K562 (cell line): Measurements from ENCODE around the gene SMIM3. TPM values are rescaled to one million over a fixed set of nuclear protein-coding genes. Genes with fewer than 3 reads are reported as not detected.

Experiments
- DMBX1 ChIP-seq: fragments of 250-450 bp; sonication (Bioruptor Pico); IDR thresholded peaks from 2 replicates; pipeline ENCODE4 v1.8.0; 2022; ENCODE audit warnings: inconsistent platforms, mild to moderate bottlenecking, moderate library complexity, borderline replicate concordance
- FIP1L1 ChIP-seq: fragments of 200-400 bp; formaldehyde crosslinking; IDR thresholded peaks from 2 replicates; pipeline ENCODE4 v1.6.1; 2018; ENCODE audit warnings: mild to moderate bottlenecking, low read depth, low read length; ENCODE audit not compliant: poor library complexity, severe bottlenecking
- JUNB ChIP-seq: fragments of 450-650 bp; formaldehyde crosslinking; conservative IDR thresholded peaks from 2 replicates; pipeline ENCODE4 v1.4.0; 2020; ENCODE audit warnings: mild to moderate bottlenecking
- KLF16 ChIP-seq: IDR thresholded peaks from 2 replicates; pipeline ENCODE4 v1.6.1; 2016; ENCODE audit warnings: antibody characterized with exemption
- LEF1 ChIP-seq: fragments of 450-650 bp; IDR thresholded peaks from 2 replicates; pipeline ENCODE4 v1.6.1; 2016; ENCODE audit warnings: mild to moderate bottlenecking
- MBD2 ChIP-seq: sonication (generic); IDR thresholded peaks from 2 replicates; pipeline ENCODE4 v1.6.1; 2016; ENCODE audit warnings: low read depth, borderline replicate concordance
- POLR3G ChIP-seq: IDR thresholded peaks from 2 replicates; pipeline ENCODE4 v1.6.1; 2011; ENCODE audit not compliant: insufficient read length, insufficient replicate concordance; ENCODE audit errors: extremely low read depth
- SMARCE1 ChIP-seq: fragments of 450-650 bp; IDR thresholded peaks from 2 replicates; pipeline ENCODE4 v1.7.1; 2016; ENCODE audit warnings: mild to moderate bottlenecking
- ZNF449 ChIP-seq: fragments of 250-450 bp; sonication (Bioruptor Pico); IDR thresholded peaks from 2 replicates; pipeline ENCODE4 v1.8.0; 2022; ENCODE audit warnings: moderate library complexity, mild to moderate bottlenecking, inconsistent platforms
- ZNF57 ChIP-seq: fragments of 450-650 bp; formaldehyde crosslinking; IDR thresholded peaks from 2 replicates; pipeline ENCODE4 v1.4.0; 2020; ENCODE audit warnings: mild to moderate bottlenecking, moderate library complexity
- polyA plus RNA-seq, 8 experiments: library from polyadenylated mRNA; depleted of rRNA in 4 of 8; stranded (reverse) in 5 of 8; unstranded in 3 of 8; fragments of >200 nt; fragmentation: Nextera tagmentation in 2 of 8; fragmentation: Illumina TruSeq in 1 of 8; extraction: Ambion mirVana in 2 of 8; extraction: Trizol in 1 of 8; gene quantifications; 2 replicates each; pipeline versions ENCODE4 v1.2.1 to v1.2.3, GENCODE V29; 2011 to 2014; ENCODE audit warnings: inconsistent platforms in 1 of 8, missing spikeins in 1 of 8
- total RNA-seq, 7 experiments: library from RNA; depleted of rRNA in 6 of 7; stranded (reverse); fragments of >200 nt in 6 of 7; fragmentation: Illumina TruSeq in 2 of 7; extraction: Trizol in 2 of 7; gene quantifications; 2 replicates each; pipeline versions ENCODE4 v1.2.1 to v1.2.3, GENCODE V29; 2011 to 2021; ENCODE audit warnings: low replicate concordance in 1 of 7
- TF ChIP-seq, protein P1 (sequence below), 2 experiments: IDR thresholded peaks in 1 of 2; conservative IDR thresholded peaks in 1 of 2; 2 replicates each; pipeline ENCODE4 v1.6.1; 2016; ENCODE audit warnings: low read depth in 2 of 2, mild to moderate bottlenecking in 1 of 2, missing compliant biosample characterization in 1 of 2, missing genetic modification characterization in 1 of 2, moderate library complexity in 1 of 2
- TF ChIP-seq, protein P2 (sequence below): fragments of 250-450 bp; sonication (Bioruptor Pico); IDR thresholded peaks from 2 replicates; pipeline ENCODE4 v1.4.0; 2020; ENCODE audit warnings: mild to moderate bottlenecking, moderate library complexity, borderline replicate concordance
- TF ChIP-seq, protein P3 (sequence below): fragments of 450-650 bp; IDR thresholded peaks from 2 replicates; pipeline ENCODE4 v1.6.1; 2016

SMIM3 gene
- total and polyA plus RNA-seq, 9 of the 15 experiments (the other 6 are each of a cell fraction or from before 2014, with no cell fraction given): 4.1 to 27.7 (median 13.6) TPM

GRCh38 chr5:150758531-150759333 is 19.8 kb upstream of the SMIM3 start, which contains the start of gene DCTN4 (continued):
- no peak for TF ChIP-seq ZNF449
- no peak for TF ChIP-seq JUNB (CRISPR knock-in tag)
- TF ChIP-seq KLF16: no peak
- no peak for TF ChIP-seq POLR3G
- TF ChIP-seq, protein P1, sequence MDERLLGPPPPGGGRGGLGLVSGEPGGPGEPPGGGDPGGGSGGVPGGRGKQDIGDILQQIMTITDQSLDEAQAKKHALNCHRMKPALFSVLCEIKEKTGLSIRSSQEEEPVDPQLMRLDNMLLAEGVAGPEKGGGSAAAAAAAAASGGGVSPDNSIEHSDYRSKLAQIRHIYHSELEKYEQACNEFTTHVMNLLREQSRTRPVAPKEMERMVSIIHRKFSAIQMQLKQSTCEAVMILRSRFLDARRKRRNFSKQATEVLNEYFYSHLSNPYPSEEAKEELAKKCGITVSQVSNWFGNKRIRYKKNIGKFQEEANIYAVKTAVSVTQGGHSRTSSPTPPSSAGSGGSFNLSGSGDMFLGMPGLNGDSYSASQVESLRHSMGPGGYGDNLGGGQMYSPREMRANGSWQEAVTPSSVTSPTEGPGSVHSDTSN (CRISPR knock-in tag; IDR thresholded peaks at IDR 0.05; ENCODE audit: low read depth): peak; percentile 90
- TF ChIP-seq, protein P1 (tag; conservative IDR thresholded peaks at IDR 0.05; ENCODE audit: low read depth): peak; percentile 100
- peak; percentile 98 for TF ChIP-seq MBD2
- TF ChIP-seq, protein P2, sequence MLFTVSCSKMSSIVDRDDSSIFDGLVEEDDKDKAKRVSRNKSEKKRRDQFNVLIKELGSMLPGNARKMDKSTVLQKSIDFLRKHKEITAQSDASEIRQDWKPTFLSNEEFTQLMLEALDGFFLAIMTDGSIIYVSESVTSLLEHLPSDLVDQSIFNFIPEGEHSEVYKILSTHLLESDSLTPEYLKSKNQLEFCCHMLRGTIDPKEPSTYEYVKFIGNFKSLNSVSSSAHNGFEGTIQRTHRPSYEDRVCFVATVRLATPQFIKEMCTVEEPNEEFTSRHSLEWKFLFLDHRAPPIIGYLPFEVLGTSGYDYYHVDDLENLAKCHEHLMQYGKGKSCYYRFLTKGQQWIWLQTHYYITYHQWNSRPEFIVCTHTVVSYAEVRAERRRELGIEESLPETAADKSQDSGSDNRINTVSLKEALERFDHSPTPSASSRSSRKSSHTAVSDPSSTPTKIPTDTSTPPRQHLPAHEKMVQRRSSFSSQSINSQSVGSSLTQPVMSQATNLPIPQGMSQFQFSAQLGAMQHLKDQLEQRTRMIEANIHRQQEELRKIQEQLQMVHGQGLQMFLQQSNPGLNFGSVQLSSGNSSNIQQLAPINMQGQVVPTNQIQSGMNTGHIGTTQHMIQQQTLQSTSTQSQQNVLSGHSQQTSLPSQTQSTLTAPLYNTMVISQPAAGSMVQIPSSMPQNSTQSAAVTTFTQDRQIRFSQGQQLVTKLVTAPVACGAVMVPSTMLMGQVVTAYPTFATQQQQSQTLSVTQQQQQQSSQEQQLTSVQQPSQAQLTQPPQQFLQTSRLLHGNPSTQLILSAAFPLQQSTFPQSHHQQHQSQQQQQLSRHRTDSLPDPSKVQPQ: no peak
- TF ChIP-seq FIP1L1: no peak
- TF ChIP-seq, protein P3, sequence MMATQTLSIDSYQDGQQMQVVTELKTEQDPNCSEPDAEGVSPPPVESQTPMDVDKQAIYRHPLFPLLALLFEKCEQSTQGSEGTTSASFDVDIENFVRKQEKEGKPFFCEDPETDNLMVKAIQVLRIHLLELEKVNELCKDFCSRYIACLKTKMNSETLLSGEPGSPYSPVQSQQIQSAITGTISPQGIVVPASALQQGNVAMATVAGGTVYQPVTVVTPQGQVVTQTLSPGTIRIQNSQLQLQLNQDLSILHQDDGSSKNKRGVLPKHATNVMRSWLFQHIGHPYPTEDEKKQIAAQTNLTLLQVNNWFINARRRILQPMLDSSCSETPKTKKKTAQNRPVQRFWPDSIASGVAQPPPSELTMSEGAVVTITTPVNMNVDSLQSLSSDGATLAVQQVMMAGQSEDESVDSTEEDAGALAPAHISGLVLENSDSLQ: peak; percentile 100
- TF ChIP-seq ZNF57 (CRISPR knock-in tag): 0 out of 2 replicates have a peak, but pooled peaks have one; percentile 54
- TF ChIP-seq SMARCE1: 0 out of 2 replicates have a peak, but pooled peaks have one; percentile 17
- peak; percentile 68; the same call in 1 of the 2 replicates for TF ChIP-seq DMBX1 (CRISPR knock-in tag)
- TF ChIP-seq LEF1: 0 out of 2 replicates have a peak, but pooled peaks have one; percentile 64
